ENCODE measurements around the gene PRPH.
"Not testable (repeated sequence)": the region's sequence is repeated elsewhere in the genome, so short reads cannot be mapped to it uniquely, and the experiment has no call there.

The PRPH gene

GRCh38 chr12:49282302-49282701 is 12.6 kb upstream of the PRPH start:
- Histone ChIP-seq H3K4me1 (ENCODE audit: control insufficient read depth, insufficient read depth, low read length) (peaks cover 10% of the 10 kb centered on the region), H3K9me3 (ENCODE audit: control insufficient read depth, insufficient read depth, low read length) (no peaks in the 10 kb centered on the region), H3K4me3 (ENCODE audit: low read depth, low read length) (no peak overlapping the region), H3K27me3 (ENCODE audit: control insufficient read depth, insufficient read depth, low read length) (peaks cover 3% of the 10 kb centered on the region), H3K36me3 (ENCODE audit: control insufficient read depth, insufficient read depth, low read length) (no peaks in the 10 kb centered on the region), H3K9ac (ENCODE audit: low read depth, low read length) (no peak overlapping the region)

GRCh38 chr12:49282740-49283375 is 12.1 kb upstream of the PRPH start:
- H3K4me1 ChIP-seq (ENCODE audit: control insufficient read depth, insufficient read depth, low read length); H3K4me3 ChIP-seq (ENCODE audit: low read depth, low read length); H3K36me3 ChIP-seq (ENCODE audit: control insufficient read depth, insufficient read depth, low read length); H3K27me3 ChIP-seq (ENCODE audit: control insufficient read depth, insufficient read depth, low read length); H3K9ac ChIP-seq (ENCODE audit: low read depth, low read length); H3K9me3 ChIP-seq (ENCODE audit: control insufficient read depth, insufficient read depth, low read length): not testable (repeated sequence)

- Histone ChIP-seq H3K36me3 (ENCODE audit: control insufficient read depth, insufficient read depth, low read length) (no peaks in the 10 kb centered on the region), H3K9me3 (ENCODE audit: control insufficient read depth, insufficient read depth, low read length) (no peaks in the 10 kb centered on the region), H3K4me3 (ENCODE audit: low read depth, low read length) (no peak overlapping the region), H3K4me1 (ENCODE audit: control insufficient read depth, insufficient read depth, low read length) (peaks cover 10% of the 10 kb centered on the region), H3K27me3 (ENCODE audit: control insufficient read depth, insufficient read depth, low read length) (peaks cover 17% of the 10 kb centered on the region), H3K9ac (ENCODE audit: low read depth, low read length) (no peak overlapping the region)
These were observed 11.2 kb upstream of the PRPH start for GRCh38 chr12:49283541-49284429.

- H3K9me3 ChIP-seq (ENCODE audit: control insufficient read depth, insufficient read depth, low read length) = no peaks in the 10 kb centered on the region
- peaks cover 22% of the 10 kb centered on the region for H3K27me3 ChIP-seq (ENCODE audit: control insufficient read depth, insufficient read depth, low read length)
- H3K36me3 ChIP-seq (ENCODE audit: control insufficient read depth, insufficient read depth, low read length) = no peaks in the 10 kb centered on the region
- H3K4me1 ChIP-seq (ENCODE audit: control insufficient read depth, insufficient read depth, low read length) = peaks cover 10% of the 10 kb centered on the region
- H3K4me3 ChIP-seq (ENCODE audit: low read depth, low read length) = no peak overlapping the region
- H3K9ac ChIP-seq (ENCODE audit: low read depth, low read length) = no peak overlapping the region
These were observed 10.3 kb upstream of the PRPH start for GRCh38 chr12:49284672-49285071.

GRCh38 chr12:49287876-49288275 is 7.1 kb upstream of the PRPH start:
- H3K9me3 ChIP-seq (ENCODE audit: control insufficient read depth, insufficient read depth, low read length) = no peaks in the 10 kb centered on the region
- H3K36me3 ChIP-seq (ENCODE audit: control insufficient read depth, insufficient read depth, low read length) = no peaks in the 10 kb centered on the region
- no peak overlapping the region for H3K9ac ChIP-seq (ENCODE audit: low read depth, low read length)
- peaks cover 42% of the 10 kb centered on the region for H3K27me3 ChIP-seq (ENCODE audit: control insufficient read depth, insufficient read depth, low read length)
- H3K4me1 ChIP-seq (ENCODE audit: control insufficient read depth, insufficient read depth, low read length) = peaks cover 3% of the 10 kb centered on the region
- H3K4me3 ChIP-seq (ENCODE audit: low read depth, low read length) = no peak overlapping the region

- Histone ChIP-seq H3K4me3 (ENCODE audit: low read depth, low read length) (no peak overlapping the region), H3K4me1 (ENCODE audit: control insufficient read depth, insufficient read depth, low read length) (peaks cover 7% of the 10 kb centered on the region), H3K36me3 (ENCODE audit: control insufficient read depth, insufficient read depth, low read length) (no peaks in the 10 kb centered on the region), H3K9ac (ENCODE audit: low read depth, low read length) (no peak overlapping the region), H3K27me3 (ENCODE audit: control insufficient read depth, insufficient read depth, low read length) (peaks cover 48% of the 10 kb centered on the region), H3K9me3 (ENCODE audit: control insufficient read depth, insufficient read depth, low read length) (no peaks in the 10 kb centered on the region)
These were observed 6.5 kb upstream of the PRPH start for GRCh38 chr12:49288412-49288853.

GRCh38 chr12:49288922-49289555 is 5.9 kb upstream of the PRPH start:
- H3K27me3 ChIP-seq (ENCODE audit: control insufficient read depth, insufficient read depth, low read length) = peaks cover 54% of the 10 kb centered on the region
- no peak overlapping the region for H3K4me3 ChIP-seq (ENCODE audit: low read depth, low read length)
- H3K4me1 ChIP-seq (ENCODE audit: control insufficient read depth, insufficient read depth, low read length) = peaks cover 9% of the 10 kb centered on the region

GRCh38 chr12:49292729-49293055 is 2.3 kb upstream of the PRPH start:
- Histone ChIP-seq H3K9me3 (ENCODE audit: control insufficient read depth, insufficient read depth, low read length) (no peaks in the 10 kb centered on the region), H3K4me1 (ENCODE audit: control insufficient read depth, insufficient read depth, low read length) (peaks cover 12% of the 10 kb centered on the region), H3K36me3 (ENCODE audit: control insufficient read depth, insufficient read depth, low read length) (no peaks in the 10 kb centered on the region), H3K9ac (ENCODE audit: low read depth, low read length) (no peak overlapping the region), H3K4me3 (ENCODE audit: low read depth, low read length) (peak overlapping the region; percentile 39), H3K27me3 (ENCODE audit: control insufficient read depth, insufficient read depth, low read length) (peaks cover 82% of the 10 kb centered on the region)

More at GRCh38 chr12:49288922-49289555, 5.9 kb upstream of the PRPH start:
- no peak overlapping the region for H3K9ac ChIP-seq (ENCODE audit: low read depth, low read length)
- no peaks in the 10 kb centered on the region for H3K36me3 ChIP-seq (ENCODE audit: control insufficient read depth, insufficient read depth, low read length)
- H3K9me3 ChIP-seq (ENCODE audit: control insufficient read depth, insufficient read depth, low read length) = no peaks in the 10 kb centered on the region

GRCh38 chr12:49293056-49293956 is 1.6 kb upstream of the PRPH start:
- Histone ChIP-seq H3K9me3 (ENCODE audit: control insufficient read depth, insufficient read depth, low read length) (no peaks in the 10 kb centered on the region), H3K9ac (ENCODE audit: low read depth, low read length) (no peak overlapping the region), H3K27me3 (ENCODE audit: control insufficient read depth, insufficient read depth, low read length) (peaks cover 82% of the 10 kb centered on the region), H3K4me3 (ENCODE audit: low read depth, low read length) (peak overlapping the region; percentile 39), H3K36me3 (ENCODE audit: control insufficient read depth, insufficient read depth, low read length) (no peaks in the 10 kb centered on the region), H3K4me1 (ENCODE audit: control insufficient read depth, insufficient read depth, low read length) (peaks cover 12% of the 10 kb centered on the region)

- Histone ChIP-seq H3K27me3 (ENCODE audit: control insufficient read depth, insufficient read depth, low read length) (peaks cover 80% of the 10 kb centered on the region), H3K4me1 (ENCODE audit: control insufficient read depth, insufficient read depth, low read length) (peaks cover 12% of the 10 kb centered on the region)
These were observed 702 bp upstream of the PRPH start for GRCh38 chr12:49294086-49294803.

GRCh38 chr12:49294804-49295081 is 204 bp upstream of the PRPH start:
- Histone ChIP-seq H3K4me1 (ENCODE audit: control insufficient read depth, insufficient read depth, low read length) (peaks cover 12% of the 10 kb centered on the region), H3K9me3 (ENCODE audit: control insufficient read depth, insufficient read depth, low read length) (no peaks in the 10 kb centered on the region), H3K27me3 (ENCODE audit: control insufficient read depth, insufficient read depth, low read length) (peaks cover 80% of the 10 kb centered on the region), H3K36me3 (ENCODE audit: control insufficient read depth, insufficient read depth, low read length) (no peaks in the 10 kb centered on the region), H3K4me3 (ENCODE audit: low read depth, low read length) (peak overlapping the region; percentile 59), H3K9ac (ENCODE audit: low read depth, low read length) (no peak overlapping the region)

More at GRCh38 chr12:49294086-49294803, 702 bp upstream of the PRPH start:
- no peak overlapping the region for H3K9ac ChIP-seq (ENCODE audit: low read depth, low read length)
- H3K4me3 ChIP-seq (ENCODE audit: low read depth, low read length) = peak overlapping the region; percentile 59
- no peaks in the 10 kb centered on the region for H3K36me3 ChIP-seq (ENCODE audit: control insufficient read depth, insufficient read depth, low read length)
- H3K9me3 ChIP-seq (ENCODE audit: control insufficient read depth, insufficient read depth, low read length) = no peaks in the 10 kb centered on the region

Data from iPS-15b (cell line).